Measurements from ENCODE around the gene HYAL3.

The HYAL3 gene

GRCh38 chr3:50275141-50275995 is 23.8 kb downstream of the HYAL3 start:
- Histone ChIP-seq H2AFZ (ENCODE audit: low read depth, low read length, severe bottlenecking) (no peak overlapping the region), H3K27me3 (ENCODE audit: low read length) (no peaks in the 10 kb centered on the region), H3K9ac (ENCODE audit: low read length) (no peak overlapping the region), H3K9me3 (ENCODE audit: insufficient read depth, low read length) (no peaks in the 10 kb centered on the region), H3K4me2 (ENCODE audit: low read depth, low read length, poor library complexity, severe bottlenecking) (no peak overlapping the region), H3K9me2 (replicated peaks; ENCODE audit: insufficient read depth, low read length) (no peaks in the 10 kb centered on the region), H3K27ac (ENCODE audit: low read depth, low read length) (no peak overlapping the region), H4K20me1 (ENCODE audit: low read depth, low read length) (no peaks in the 10 kb centered on the region), H3F3A (ENCODE audit: insufficient read depth) (no peaks in the 10 kb centered on the region), H3K79me2 (ENCODE audit: insufficient read depth, low read length) (no peaks in the 10 kb centered on the region), H3K36me3 (ENCODE audit: low read length) (no peaks in the 10 kb centered on the region), H3K4me3 (ENCODE audit: insufficient read depth, low read length, poor library complexity, severe bottlenecking) (no peak overlapping the region)
- TF ChIP-seq CTCF (IDR thresholded peaks at IDR 0.05; ENCODE audit: insufficient read depth, low read length, poor library complexity, severe bottlenecking) (no peak), EZH2phosphoT487 (conservative IDR thresholded peaks at IDR 0.05; ENCODE audit: low read length) (no peak)

DNA sequence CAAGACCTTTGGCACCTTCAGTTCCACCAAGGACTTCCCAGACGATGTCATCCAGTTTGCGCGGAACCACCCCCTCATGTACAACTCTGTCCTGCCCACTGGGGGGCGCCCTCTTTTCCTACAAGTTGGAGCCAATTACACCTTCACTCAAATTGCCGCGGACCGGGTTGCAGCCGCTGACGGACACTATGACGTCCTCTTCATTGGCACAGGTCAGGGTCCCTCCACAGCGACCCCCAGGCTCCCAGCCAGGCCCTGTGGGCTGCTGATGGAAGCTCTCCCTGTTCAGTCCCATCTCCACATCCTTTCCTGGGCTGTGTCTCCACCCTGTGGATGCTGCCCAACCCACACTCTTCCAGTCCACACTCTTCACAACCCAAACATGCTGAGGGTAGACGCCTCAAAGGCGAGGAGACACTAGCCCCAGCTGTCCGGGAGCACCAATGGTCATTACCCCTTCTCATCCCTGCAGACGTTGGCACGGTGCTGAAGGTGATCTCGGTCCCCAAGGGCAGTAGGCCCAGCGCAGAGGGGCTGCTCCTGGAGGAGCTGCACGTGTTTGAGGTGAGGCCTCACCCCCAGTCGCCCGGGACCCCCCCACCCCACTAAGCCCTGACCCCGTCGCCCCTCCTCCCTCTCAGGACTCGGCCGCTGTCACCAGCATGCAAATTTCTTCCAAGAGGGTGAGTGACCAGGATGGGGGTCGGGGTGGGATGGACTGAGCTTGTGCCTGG is 24.7 kb downstream of the HYAL3 start:
- no peaks in the 10 kb centered on the region for H3F3A ChIP-seq (ENCODE audit: insufficient read depth)
- H3K79me2 ChIP-seq (ENCODE audit: insufficient read depth, low read length): no peaks in the 10 kb centered on the region
- no peak overlapping the region for H2AFZ ChIP-seq (ENCODE audit: low read depth, low read length, severe bottlenecking)
- no peak overlapping the region for H3K9ac ChIP-seq (ENCODE audit: low read length)
- no peak overlapping the region for H3K4me2 ChIP-seq (ENCODE audit: low read depth, low read length, poor library complexity, severe bottlenecking)
- H3K27ac ChIP-seq (ENCODE audit: low read depth, low read length): no peak overlapping the region
- no peak overlapping the region for H3K4me3 ChIP-seq (ENCODE audit: insufficient read depth, low read length, poor library complexity, severe bottlenecking)
- no peaks in the 10 kb centered on the region for H4K20me1 ChIP-seq (ENCODE audit: low read depth, low read length)
- H3K9me3 ChIP-seq (ENCODE audit: insufficient read depth, low read length): no peaks in the 10 kb centered on the region
- no peaks in the 10 kb centered on the region for H3K27me3 ChIP-seq (ENCODE audit: low read length)
- no peaks in the 10 kb centered on the region for H3K36me3 ChIP-seq (ENCODE audit: low read length)
- no peaks in the 10 kb centered on the region for H3K9me2 ChIP-seq (replicated peaks; ENCODE audit: insufficient read depth, low read length)
- TF ChIP-seq EZH2phosphoT487 (conservative IDR thresholded peaks at IDR 0.05; ENCODE audit: low read length) (no peak), CTCF (IDR thresholded peaks at IDR 0.05; ENCODE audit: insufficient read depth, low read length, poor library complexity, severe bottlenecking) (peak; percentile 88)

GRCh38 chr3:50273689-50274065 is 25.5 kb downstream of the HYAL3 start:
- H4K20me1 ChIP-seq (ENCODE audit: low read depth, low read length): no peaks in the 10 kb centered on the region
- H3K36me3 ChIP-seq (ENCODE audit: low read length): no peaks in the 10 kb centered on the region
- H3K4me2 ChIP-seq (ENCODE audit: low read depth, low read length, poor library complexity, severe bottlenecking): no peak overlapping the region
- TF ChIP-seq CTCF (IDR thresholded peaks at IDR 0.05; ENCODE audit: insufficient read depth, low read length, poor library complexity, severe bottlenecking) (no peak), EZH2phosphoT487 (conservative IDR thresholded peaks at IDR 0.05; ENCODE audit: low read length) (no peak)
- no peak overlapping the region for H2AFZ ChIP-seq (ENCODE audit: low read depth, low read length, severe bottlenecking)
- H3K27ac ChIP-seq (ENCODE audit: low read depth, low read length): no peak overlapping the region
- H3K9me2 ChIP-seq (replicated peaks; ENCODE audit: insufficient read depth, low read length): no peaks in the 10 kb centered on the region
- no peaks in the 10 kb centered on the region for H3K79me2 ChIP-seq (ENCODE audit: insufficient read depth, low read length)
- no peak overlapping the region for H3K9ac ChIP-seq (ENCODE audit: low read length)
- no peaks in the 10 kb centered on the region for H3K9me3 ChIP-seq (ENCODE audit: insufficient read depth, low read length)
- no peak overlapping the region for H3K4me3 ChIP-seq (ENCODE audit: insufficient read depth, low read length, poor library complexity, severe bottlenecking)
- H3F3A ChIP-seq (ENCODE audit: insufficient read depth): no peaks in the 10 kb centered on the region
- H3K27me3 ChIP-seq (ENCODE audit: low read length): no peaks in the 10 kb centered on the region
